HuH-7.5 (cell line): ENCODE results near the gene BRME1.

Experiments
- DNase-seq: peaks from one replicate; pipeline ENCODE4 v3.0.0; 2011; ENCODE audit warnings: low spot score

BRME1 gene

DNA sequence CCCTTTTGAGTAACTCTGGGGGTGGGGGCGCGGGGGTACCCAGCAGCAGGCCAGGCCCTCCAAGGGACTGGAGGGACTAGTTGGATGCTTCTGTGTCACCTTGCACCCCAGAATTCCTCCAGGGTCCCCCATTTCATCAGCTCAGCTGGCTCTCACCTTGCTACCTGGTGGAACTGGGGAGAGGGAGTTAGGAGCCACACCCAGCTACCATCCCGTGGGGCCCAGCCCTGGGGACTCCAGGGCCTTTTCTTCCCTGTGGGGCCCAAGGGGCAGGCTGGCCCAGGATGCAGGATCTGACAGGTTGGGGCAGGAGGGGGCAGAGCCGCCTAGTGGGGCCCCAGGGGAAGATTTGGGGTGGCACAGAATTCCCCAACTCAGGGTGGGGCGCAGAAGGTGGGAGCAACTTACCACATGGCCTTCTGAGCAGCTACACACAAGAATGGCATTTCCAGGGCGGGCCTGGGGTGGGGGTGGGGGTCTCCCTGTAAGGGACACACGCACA is 61.7 kb downstream of the BRME1 start:
- no peak for DNase-seq

DNA sequence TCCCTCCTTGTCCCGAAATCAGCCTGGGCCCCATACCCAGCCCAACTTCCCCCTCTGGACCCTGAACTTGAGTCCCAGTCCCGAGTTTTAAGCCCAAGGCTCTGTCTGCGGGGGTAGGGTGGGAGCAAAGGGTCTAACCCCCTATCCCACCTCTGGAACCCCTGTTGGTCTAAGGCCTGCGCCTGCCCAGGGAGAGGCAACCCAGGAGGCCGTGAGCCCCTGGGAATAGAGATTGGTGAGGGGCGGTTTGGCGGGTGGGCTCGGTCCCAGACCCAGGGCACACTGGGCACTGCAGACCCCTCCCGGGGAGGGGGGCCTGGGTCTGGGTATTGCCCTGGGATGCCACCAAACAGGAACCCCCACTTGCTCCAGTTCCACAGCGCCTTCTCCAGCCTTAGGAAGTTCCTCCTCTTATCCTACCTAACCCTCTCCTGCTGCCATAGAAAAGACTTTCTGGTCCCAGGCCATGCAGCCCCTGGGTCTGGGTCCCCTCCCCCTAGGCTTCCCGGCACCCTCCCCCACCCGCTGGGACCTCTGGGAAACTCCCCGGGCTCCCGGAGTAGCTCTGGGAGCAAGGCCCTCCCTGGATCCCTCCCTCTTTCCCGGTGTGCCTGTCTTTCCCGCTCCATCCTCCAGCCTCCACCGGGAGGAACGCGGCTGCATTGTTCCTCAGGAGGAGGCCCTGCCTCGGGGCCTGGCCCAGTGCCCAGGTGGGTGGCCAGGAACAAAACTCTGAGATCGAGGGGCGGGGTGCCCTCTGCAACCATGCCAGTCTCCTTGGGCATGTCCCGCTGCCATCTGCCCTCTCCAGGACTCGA is 62.6 kb downstream of the BRME1 start:
- DNase-seq, result peak; percentile 81

DNA sequence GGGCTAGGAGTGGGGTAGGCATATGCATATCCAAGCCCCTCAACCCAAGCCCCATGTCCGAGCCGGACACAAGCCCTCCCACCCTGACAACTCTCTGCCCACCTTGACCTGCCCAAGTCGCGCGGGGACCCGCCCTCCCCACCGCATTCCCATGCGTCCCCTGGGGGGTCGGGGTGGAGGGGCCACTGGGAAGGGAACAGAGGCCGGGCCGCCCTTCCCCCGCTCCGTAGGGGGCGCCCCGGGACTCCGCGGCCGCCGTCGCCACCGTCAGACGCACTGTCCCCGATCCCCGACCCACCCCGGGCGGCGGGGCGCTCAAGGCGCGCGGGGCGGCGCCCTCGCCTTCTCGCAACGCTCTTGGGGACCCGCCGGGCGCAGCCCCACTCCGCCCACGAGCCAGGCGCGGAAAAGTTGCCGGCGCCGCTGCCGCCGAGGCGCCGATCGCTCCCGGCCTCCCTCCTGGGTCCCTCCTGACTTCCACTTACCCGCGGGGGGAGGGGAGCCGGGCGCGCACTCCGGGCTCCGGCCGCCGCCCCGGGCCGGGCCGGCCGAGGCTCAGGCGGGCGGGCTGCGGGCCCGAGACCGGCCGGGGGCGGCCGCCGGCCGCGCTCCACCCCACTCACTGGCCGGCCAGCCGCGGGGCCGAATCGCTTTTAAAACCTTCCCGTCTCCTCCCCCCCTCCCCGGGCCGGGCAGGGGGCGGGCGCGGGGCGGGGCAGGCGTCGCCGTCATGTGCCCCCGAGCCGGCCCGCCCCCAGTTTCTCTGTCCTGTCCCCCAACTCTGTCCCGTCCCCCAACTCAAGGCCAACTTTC is 63.4 kb downstream of the BRME1 start:
- DNase-seq, result peak; percentile 94

DNA sequence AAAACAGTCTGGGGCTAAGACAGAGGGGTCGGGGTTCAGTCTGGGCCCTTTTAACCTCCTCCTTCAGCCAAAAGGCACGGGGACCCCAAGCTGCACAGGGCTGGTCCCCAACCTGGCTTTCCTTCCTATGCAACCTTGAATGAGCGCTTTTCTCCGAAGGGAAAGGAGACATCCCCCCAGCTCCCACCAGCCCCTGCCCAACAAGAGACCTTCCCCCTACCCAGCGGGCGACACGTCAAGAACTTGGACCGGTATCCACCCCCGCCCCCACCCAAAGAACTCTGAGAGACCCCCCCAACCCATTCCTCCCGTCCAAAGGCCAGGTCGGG is 64.0 kb downstream of the BRME1 start:
- no peak for DNase-seq

DNA sequence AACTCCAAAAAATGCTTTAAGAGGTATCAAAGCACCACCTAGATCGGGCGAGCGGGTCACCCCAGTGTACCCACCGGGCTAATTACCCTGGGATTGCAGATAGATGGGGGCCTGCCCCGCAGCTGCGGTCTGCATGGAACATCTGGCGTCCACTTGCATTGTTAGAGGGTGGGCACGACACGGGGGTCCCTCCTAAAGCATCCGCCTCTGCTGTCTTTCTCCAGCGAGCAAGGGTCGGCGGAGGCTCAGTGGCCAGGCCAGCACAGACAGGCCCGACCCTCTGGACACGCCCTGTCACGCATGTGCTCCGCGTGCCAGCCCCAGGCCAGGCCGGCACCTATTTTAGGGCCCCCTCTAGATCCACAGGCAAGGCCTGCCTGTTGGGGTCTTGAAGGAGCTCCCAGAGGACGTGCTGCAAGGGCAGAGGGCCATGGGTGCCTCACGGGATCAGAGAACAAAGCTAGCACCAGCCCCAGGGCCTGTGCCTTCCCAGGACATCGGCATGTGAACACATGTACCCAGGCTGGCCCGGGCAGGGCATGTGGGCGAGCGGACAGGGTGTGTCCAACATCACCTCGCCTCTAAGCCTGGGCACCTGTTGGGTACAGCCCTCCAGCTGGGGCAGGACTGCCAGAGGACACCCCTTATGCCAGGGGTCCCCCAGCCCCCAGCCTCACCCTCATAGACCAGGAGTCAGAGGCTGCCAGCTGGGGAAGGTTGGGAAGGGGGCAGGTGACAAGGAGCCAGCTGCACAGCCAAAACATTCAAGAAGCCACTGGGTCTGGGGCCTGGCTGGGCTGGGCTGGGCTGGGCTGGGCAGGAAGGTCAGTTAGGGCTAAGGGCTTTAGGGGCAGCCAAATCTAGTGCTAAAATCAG is 64.6 kb downstream of the BRME1 start:
- no peak for DNase-seq

DNA sequence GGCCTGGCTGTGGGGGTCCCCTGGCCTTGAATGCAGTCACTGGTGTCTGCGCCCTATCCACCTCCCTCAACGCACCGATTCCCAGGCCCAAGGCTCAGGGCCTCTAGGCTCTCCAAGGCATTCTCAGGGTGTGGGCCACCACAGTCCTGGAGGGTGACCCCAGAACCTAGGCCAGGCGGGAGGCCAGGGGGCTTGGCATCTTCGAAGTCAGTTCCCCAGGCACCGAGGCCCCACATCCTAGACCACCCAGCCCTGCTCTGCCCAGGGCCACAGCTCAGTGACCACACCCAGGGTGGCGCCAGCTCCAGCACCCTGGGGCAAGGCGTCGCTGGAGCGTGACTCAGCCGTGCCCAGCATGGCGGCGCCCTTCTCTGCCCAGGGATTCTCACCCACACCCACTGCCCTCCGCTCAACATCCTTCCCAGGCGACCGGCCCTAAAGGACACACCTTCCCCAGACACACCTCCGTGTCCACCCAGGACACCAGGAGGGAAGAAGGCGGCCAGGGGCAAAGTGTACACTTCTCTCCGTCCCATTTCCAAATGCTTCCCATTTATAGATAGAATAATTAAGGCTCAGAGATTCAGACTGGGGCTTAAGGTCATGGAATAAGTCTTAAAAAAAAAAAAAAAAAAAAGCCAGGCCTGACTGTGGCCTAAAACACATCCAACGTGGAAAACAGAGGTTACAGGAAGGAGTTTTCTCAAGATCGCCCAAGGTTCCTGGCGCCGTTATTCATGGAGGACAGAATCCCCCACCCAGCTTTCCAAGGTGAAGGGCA is 65.4 kb downstream of the BRME1 start:
- DNase-seq, result no peak

DNA sequence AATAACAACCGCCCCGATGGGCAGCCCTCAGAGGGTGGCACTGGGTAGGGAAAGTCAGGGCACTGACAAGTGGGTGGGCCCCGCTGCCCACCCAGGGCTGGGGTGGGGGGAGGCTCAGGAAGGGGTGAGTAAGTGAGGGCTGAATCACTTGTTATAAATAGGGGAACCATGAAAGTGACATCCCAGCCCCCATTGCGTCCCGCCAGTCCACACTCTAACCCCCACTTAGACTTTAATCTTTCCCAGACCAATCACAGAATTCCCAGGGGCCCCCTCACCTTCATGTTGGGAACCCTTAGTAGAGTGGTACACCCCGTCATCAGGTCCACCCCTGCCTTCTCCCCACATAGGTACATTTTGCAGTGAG is 66.0 kb downstream of the BRME1 start:
- no peak for DNase-seq

DNA sequence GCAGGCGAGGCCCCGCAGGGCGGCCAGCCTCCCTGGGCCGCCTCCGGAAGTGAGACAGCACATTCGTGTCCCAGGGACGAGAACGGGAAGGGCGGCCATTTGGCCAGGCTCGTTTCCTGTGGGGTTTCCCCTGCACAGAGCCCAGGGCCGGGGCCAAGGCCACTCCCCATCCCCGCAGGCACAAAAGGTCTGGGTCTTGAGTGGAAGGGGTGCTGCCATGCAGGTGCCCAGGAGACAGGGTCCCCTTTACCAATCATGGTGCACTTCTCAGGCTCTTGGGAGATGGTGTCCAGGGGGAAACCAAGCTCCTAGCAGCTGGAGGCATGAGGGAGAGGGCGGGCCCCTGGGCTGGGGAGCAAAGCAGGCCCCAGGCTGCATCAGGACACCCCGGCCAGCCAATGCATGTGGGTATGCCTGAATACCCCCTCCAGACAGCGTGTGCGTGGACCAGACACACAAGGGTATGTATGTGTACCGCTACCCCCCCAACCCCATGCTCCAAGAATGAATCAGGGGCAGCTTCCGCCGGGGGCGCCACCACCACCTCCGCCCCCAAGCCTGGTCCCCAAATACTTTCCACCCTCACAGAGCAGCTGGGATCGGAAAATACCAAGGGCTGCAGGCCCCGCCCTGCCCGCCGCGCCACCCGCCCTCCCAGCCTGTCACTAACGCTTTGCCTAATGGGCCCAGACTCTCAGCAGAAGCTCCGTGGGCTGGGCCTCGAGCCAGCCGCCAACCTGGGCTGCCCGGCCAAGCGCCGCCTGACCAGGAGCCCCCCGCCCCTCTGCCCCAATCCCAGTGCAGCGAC is 66.6 kb downstream of the BRME1 start:
- no peak for DNase-seq

DNA sequence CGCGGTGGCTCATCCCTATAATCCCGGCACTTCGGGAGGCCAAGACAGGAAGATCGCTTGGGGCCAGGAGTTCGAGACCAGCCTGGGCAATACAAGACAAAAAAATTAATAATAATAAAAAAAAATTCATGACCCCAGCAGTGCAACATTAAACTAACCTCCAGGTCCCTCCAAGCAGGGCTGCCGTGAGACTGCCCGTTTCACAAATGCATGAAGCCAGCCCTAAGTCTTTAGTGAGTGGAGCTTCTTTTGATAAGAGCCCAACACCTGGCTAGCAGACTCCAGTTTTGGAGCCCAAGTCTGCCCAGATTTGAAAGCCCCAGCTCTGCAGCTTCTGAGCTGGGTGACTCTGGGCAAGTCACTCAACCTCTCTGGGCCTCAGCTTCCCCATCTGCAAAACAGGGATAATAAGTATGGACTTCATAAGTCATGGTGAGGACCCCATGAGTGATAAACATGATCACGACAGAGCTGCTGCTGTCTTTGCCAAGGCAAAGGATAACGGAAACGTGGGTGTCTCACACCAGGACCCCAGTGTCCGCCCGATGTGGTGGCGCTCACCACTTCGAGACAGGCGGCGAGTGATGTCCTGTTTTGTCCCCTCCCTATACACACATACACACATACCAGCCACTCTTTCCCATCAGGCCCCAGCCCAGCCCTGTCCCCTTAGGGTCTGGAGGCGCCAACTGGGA is 67.3 kb downstream of the BRME1 start:
- DNase-seq, result no peak

DNA sequence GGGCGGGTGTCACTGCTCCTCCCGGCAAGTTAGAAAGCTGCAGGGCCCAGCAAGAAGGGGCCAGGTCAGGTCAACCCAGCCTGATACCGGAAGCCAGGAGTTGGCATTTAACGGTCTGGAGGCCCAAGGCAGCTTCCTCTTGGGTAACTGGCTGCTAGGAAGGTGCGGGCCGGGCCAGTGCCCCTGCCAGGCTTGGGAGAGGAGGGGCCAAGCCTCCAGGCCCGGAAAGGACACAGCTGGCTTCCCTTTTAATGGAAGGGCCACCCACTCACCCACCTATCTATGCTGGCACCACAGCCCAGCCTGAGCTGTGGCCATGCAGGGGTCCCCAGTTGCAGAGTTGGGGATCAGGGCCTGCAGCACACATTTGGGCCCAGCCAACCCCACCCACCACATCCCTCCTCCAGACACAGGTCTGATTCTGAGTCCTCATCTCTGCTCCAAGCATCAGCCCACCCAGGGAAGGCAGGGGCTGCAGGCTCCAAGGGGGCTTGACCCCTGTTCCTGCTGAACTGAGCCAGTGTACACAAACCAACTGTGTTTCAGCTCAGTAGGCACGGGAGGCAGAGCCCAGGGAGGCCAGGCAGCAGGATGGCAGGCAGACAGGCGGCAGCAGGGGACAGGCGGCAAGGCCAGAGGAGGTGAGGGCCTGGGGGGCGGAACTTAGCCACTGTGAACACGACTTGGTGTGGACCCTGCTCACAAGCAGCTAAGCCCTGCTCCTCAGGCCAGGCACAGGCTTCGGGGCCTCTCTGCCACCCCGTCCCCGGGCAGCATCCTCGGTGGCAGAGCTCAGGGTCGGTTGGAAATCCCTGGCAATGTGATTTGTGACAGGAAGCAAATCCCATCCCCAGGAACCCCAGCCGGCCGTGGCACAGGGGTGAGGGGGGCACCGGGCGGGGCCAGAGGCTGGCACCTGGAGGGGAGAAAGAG is 69.9 kb downstream of the BRME1 start:
- no peak for DNase-seq

DNA sequence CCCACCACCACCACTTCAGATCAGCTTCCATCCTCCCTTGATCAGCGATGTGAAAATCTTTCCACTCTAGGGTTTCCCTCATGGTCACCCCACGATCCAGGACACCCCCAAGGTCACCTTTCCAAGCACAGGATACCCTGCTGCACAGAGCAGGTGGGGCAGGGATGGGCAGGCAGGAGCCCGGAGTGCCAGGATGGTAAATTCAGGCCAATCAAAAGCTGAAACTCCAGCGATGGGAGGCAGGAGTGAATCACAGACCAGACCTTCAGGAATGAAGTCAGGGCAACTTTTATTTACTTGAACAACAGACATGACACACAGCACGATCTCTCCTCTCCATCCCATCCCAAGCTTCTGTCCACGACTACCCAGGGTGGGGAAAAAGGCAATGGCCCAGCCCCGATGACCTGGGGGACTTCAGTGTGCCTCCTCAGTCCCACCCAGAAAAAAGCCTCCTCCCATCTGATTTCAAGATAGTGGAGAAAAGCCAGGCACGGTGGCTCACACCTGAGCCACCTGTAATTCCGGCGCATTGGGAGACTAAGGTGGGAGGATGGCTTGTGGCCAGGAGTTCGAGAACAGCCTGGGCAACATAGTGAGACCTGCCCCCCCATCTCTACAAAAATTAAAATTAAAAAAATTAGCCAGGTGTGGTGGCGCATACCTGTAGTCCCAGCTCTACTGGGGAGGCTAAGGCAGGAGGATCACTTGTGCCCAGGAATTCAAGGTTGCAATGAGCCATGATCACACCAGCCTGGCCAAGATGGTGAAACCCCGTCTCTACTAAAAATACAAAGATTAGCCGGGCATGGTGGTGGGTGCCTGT is 71.5 kb downstream of the BRME1 start:
- no peak for DNase-seq

DNA sequence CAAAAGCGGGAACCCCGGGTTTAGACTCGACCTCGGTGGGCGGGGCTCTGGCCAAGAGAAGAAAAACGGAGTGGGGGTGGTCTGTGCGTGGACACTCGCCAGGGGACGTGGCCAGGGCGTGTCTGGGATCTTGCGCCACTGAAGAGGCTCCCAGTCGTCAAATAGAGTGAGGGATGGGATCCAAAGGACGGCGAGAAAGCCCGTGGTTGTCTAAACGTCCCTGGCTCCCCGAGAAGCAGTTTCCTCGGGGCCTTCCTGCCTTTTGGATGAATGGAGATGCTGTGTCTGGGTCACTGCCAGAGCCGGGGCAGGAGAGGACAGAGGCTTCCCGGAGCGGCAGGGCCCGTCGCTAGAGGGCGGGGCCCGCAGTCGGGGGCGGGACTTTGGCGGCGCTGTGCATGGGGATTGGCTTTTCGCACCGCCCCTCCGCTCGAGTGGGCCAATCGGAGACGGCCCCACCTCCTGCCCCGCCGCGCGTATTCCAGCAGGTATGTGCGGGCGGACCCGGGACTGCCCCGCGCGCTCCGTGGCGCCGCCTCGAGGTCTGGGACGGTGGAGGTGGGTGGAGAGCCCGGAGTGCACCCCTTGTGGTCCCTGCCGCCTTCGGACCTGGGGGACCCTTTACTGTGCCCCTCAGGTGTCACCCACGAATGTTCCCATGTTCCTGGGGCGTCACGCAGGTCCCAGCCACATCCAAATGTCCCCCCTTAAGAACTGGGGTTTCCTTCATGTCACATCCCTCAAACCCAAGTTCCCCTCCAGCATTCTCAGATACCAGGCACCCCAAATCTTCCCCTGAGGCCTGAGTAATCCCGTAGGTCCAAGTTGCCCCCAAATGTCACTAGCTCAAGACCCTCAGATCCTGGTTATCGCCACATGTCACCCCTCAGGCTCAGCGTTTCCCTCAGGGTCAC is 72.3 kb downstream of the BRME1 start:
- DNase-seq, result peak; percentile 99
